Prostate gland (tissue), 2 donors: Measurements from ENCODE around the gene C10orf90.

Experiments used
- CTCF ChIP-seq, 4 experiments: fragments of 200-600 bp in 2 of 4; fragments of 450-650 bp in 2 of 4; sonication (generic) in 2 of 4; IDR thresholded peaks; 1 replicate in 3 of 4; 2 replicates in 1 of 4; pipeline ENCODE4 v1.5.1; 2016 to 2019; ENCODE audit warnings: antibody characterized with exemption in 4 of 4, mild to moderate bottlenecking in 2 of 4, moderate library complexity in 2 of 4
- POLR2A ChIP-seq: fragments of 450-650 bp; IDR thresholded peaks from one replicate; pipeline ENCODE4 v1.6.1; 2016; ENCODE audit warnings: antibody characterized with exemption, mild to moderate bottlenecking

GRCh38 chr10:126702181-126702580 lies 31.7 kb upstream of the C10orf90 start:
- TF ChIP-seq CTCF (IDR thresholded peaks at IDR 0.05) (no peak), POLR2A (no peak)
